GM12801 (cell line): ENCODE results near the gene MLXIP.

Experiments
- CTCF ChIP-seq: IDR thresholded peaks from one replicate; pipeline ENCODE4 v1.5.1; 2011; ENCODE audit warnings: control low read depth; ENCODE audit not compliant: insufficient read length; ENCODE audit errors: extremely low read depth

MLXIP gene

DNA sequence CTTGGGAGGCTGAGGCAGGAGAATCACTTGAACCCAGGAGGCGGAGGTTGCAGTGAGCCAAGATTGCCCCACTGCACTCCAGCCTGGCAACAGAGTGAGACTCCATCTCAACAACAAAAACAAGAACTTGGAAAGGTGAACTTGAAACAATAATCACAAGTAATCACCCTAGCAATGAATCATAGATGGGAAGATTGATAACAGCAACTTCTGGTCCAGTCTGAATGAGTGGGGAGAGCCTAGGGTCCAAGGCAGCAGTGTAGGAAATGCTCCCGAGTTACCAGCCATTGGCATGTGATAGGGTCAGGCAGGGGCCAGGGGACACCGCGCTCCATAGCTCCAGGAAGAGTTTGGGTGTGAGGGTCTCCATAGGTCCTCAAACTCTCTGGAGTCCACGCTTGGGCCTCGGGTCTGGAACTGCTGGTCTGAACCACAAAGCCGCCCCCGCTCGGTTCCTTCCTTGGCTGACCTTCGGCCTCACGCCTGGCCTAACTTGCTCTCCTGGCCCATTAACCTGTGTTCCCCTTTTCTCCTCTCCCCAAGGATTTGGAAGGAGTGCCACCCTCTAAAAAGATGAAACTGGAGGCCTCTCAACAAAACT is 19.9 kb upstream of the MLXIP start:
- no peak for TF ChIP-seq CTCF

DNA sequence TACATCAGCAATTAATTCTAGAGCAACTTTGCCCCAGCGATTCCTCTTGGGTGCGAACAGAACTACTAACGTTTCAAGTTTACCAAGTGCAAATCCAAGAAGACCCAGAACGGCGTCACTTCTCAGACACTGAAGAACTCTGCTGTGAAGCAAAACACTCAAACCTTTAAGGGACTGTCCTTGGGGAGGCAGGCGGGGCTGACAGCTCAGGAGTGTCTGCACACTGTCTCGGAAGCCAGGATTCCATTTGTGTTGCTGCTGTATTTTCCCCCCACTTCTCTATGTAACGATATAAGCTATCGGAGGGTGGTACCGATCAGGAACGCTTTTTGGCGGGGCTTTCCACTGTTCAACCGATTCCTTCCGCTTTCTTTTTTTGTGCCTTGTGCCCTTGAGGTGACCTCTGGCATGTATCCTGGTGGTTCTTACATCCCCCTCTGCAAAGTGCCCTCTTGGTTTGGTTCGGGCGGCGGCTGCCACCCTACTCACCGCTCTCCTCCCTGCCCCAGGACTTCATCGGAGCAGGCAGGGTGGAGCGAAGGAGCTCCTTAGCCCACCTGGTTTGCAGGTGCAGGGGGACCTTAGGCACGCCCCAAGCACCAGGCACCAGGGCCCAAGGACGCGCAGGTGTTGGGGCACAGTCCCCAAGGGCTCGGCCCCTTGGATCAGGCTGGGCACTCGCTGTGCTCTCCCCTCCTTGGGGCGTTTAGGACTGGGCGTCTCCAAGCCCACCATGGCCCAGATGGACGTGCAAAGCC is 19.2 kb upstream of the MLXIP start:
- TF ChIP-seq CTCF, result no peak

- no peak for TF ChIP-seq CTCF
Observed at GRCh38 chr12:122060081-122060501, 18.5 kb upstream of the MLXIP start.

DNA sequence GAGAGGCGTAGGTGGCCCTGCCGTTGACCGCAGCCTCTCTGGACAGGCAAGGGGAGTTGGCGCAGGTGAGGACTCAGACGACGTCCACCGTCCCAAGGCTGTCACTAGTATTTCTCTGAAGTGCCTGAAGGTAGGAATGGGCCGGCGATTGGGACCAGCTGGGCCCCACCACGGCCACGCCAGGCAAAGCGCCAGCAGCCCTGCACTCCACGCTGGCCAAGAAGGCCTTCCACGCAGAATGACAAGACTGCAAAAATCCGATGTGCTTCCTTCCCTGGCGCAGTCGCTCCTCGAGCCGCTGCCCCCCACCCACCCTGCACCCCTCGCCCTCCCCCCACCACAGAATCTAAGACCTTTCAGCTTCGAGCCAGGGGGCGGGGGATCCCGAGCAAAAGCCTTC is 17.3 kb upstream of the MLXIP start:
- no peak for TF ChIP-seq CTCF

GRCh38 chr12:122062832-122063693 is 15.5 kb upstream of the MLXIP start:
- TF ChIP-seq CTCF, result no peak

GRCh38 chr12:122063694-122064024 is 14.9 kb upstream of the MLXIP start:
- TF ChIP-seq CTCF, result no peak

- no peak for TF ChIP-seq CTCF
Observed at GRCh38 chr12:122064025-122064777, 14.4 kb upstream of the MLXIP start.
